ENCODE data around the gene AANAT. TPM values are rescaled to one million over a fixed set of nuclear protein-coding genes. Genes with fewer than 3 reads are reported as not detected.

The AANAT gene
- total RNA-seq, 1 experiment from 2014 or later, result not detected

DNA sequence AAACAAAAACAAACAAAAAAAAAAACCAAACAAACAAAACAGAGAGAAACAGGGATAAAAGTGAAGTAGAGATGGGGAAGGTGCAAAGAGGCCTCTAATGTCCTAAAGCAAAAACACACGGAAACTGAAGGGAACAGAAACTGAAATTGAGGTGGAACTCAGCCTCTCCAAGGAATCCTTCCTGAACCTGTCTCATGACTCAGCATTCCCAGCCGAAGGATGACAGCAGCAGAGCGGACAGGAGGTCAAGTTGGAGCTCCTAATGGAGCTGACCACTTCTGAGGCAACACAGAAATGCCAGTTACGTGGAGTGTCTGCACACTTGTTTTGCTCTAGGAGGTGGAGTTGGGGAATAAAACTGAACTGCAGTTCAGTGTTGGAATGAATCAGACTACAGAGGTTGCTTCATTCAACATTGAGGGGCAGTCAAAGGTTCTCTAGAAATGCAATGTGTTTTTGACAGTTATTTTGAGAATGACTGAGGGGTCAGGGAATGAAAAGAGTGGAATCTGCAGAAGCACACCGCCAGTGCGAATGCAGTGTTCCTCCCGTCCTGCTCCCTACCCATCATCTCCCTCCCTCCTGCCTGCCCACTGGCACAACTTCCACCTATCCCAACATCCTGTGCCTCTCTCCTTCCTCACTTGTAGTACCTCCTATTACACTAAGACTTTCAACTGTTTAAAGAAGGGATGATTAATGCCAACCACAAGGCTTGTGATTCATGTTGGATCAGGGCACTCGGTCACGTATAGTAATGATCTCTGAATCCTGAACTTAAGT, 20.8 kb upstream of the AANAT start:
- Histone ChIP-seq H4K20me1 (ENCODE audit: insufficient read depth) (peaks cover 37% of the 10 kb centered on the region; the same call in 1 of the 2 replicates), H3K9me3 (ENCODE audit: control insufficient read depth in 1 of 2, insufficient read depth in 1 of 2, low read depth in 1 of 2, low read length in 2 of 2) (no peaks in the 10 kb centered on the region), H3K36me3 (ENCODE audit: control insufficient read depth in 1 of 2, insufficient read depth in 2 of 2, low read length in 2 of 2) (peaks cover 0 to 6% of the 10 kb centered on the region in 2 experiments; a peak in 1 of 4 replicates), H3K27ac (ENCODE audit: low read depth, low read length) (peak overlapping the region; percentile 63), H3K9ac (ENCODE audit: low read length) (peak overlapping the region; percentile 31), H2AFZ (ENCODE audit: low read depth, low read length, poor library complexity, severe bottlenecking) (no peak overlapping the region), H3K4me3 (replicated peaks in 1 of 2; ENCODE audit: low read depth in 1 of 2, low read length in 2 of 2) (peak overlapping the region; percentile 24 to 47), H3K9me2 (ENCODE audit: insufficient read depth) (no peaks in the 10 kb centered on the region), H3K4me1 (ENCODE audit: control insufficient read depth in 1 of 2, insufficient read depth in 2 of 2, low read length in 2 of 2) (peaks cover 50 to 87% of the 10 kb centered on the region in 2 experiments), H3K27me3 (ENCODE audit: insufficient read depth, low read length) (no peaks in the 10 kb centered on the region), H3K4me2 (ENCODE audit: low read length) (peak overlapping the region; percentile 80), H3K79me2 (ENCODE audit: insufficient read depth, low read length) (peaks cover 100% of the 10 kb centered on the region)
- intact Hi-C loops (cut with micrococcal nuclease), result no loop called here
- POLR2A ChIA-PET, result no interaction called here
- no TSS peak for BruUV-seq (replicated peaks)
- CTCF ChIA-PET, result interaction anchor here (0.6 to 1.5 kb wide), 3 partner anchors 12 to 76 kb away, joined by 3 read pairs; no protein-coding TSS in a partner anchor
- DNase-seq (ENCODE audit: low read depth, low spot score) (peak; percentile 75), ATAC-seq (peak; percentile 93)
- RAD21 ChIA-PET (ENCODE audit: low non-redundant PET in 1 of 2, low total read pairs in 2 of 2, uncharacterized antibody in 2 of 2, unreplicated experiment in 2 of 2), result no interaction called here
- TF ChIP-seq SRF (IDR thresholded peaks at IDR 0.05; ENCODE audit: low read depth) (peak; percentile 51; the same call in 1 of the 2 replicates), ATF3 (IDR thresholded peaks at IDR 0.05) (no peak), MAX (IDR thresholded peaks at IDR 0.05) (peak; percentile 51), SIN3A (IDR thresholded peaks at IDR 0.05; ENCODE audit: low read depth) (peak; percentile 60), REST (IDR thresholded peaks at IDR 0.05; ENCODE audit: low read depth) (no peak), ELF1 (IDR thresholded peaks at IDR 0.05; ENCODE audit: borderline replicate concordance, low read depth) (no peak; the same call in 1 of the 2 replicates), SP1 (IDR thresholded peaks at IDR 0.05; ENCODE audit: low read depth) (peak; percentile 84), ZNF274 (IDR thresholded peaks at IDR 0.05; ENCODE audit: low read depth, low read length) (no peak), POLR2AphosphoS5 (IDR thresholded peaks at IDR 0.05; ENCODE audit: low read depth, low read length) (peak; percentile 26; the same call in 1 of the 2 replicates), ZFX (IDR thresholded peaks at IDR 0.05) (no peak), EZH2 (IDR thresholded peaks at IDR 0.05) (no peak), CBX3 (IDR thresholded peaks at IDR 0.05; ENCODE audit: low read depth) (peak; percentile 63), CEBPB (IDR thresholded peaks at IDR 0.05; ENCODE audit: low read depth) (no peak; the same call in 1 of the 2 replicates), POLR2A (IDR thresholded peaks at IDR 0.05; ENCODE audit: borderline replicate concordance, extremely low read depth, insufficient read depth, insufficient read length) (no peak), FOSL1 (IDR thresholded peaks at IDR 0.05; ENCODE audit: low read depth) (peak; percentile 80), CTCF (IDR thresholded peaks at IDR 0.05 in 2 of 3, conservative IDR thresholded peaks at IDR 0.05 in 1 of 3; ENCODE audit: borderline replicate concordance in 1 of 3, insufficient read depth in 1 of 3, low read depth in 2 of 3, low read length in 2 of 3) (no peak), YY1 (IDR thresholded peaks at IDR 0.05; ENCODE audit: extremely low read depth, insufficient replicate concordance, low read depth, low read length) (no peak), EGR1 (IDR thresholded peaks at IDR 0.05; ENCODE audit: low read depth) (no peak)
- TF ChIP-seq, protein P1, sequence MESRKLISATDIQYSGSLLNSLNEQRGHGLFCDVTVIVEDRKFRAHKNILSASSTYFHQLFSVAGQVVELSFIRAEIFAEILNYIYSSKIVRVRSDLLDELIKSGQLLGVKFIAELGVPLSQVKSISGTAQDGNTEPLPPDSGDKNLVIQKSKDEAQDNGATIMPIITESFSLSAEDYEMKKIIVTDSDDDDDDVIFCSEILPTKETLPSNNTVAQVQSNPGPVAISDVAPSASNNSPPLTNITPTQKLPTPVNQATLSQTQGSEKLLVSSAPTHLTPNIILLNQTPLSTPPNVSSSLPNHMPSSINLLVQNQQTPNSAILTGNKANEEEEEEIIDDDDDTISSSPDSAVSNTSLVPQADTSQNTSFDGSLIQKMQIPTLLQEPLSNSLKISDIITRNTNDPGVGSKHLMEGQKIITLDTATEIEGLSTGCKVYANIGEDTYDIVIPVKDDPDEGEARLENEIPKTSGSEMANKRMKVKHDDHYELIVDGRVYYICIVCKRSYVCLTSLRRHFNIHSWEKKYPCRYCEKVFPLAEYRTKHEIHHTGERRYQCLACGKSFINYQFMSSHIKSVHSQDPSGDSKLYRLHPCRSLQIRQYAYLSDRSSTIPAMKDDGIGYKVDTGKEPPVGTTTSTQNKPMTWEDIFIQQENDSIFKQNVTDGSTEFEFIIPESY (IDR thresholded peaks at IDR 0.05; ENCODE audit: extremely low read depth, insufficient replicate concordance, low read length), result no peak
